NCI-H128 (cell line): ENCODE data around the gene TIMM29.

Source experiments
- DNase-seq: peaks from one replicate; lab custom pipeline; 2025; ENCODE audit not compliant: unreplicated experiment; lab: John Stamatoyannopoulos, UW

The TIMM29 gene

GRCh38 chr19:10911579-10912363, 16.8 kb upstream of the TIMM29 start:
- no peak for DNase-seq

GRCh38 chr19:10912619-10913018, 16.0 kb upstream of the TIMM29 start:
- DNase-seq, result no peak

DNA sequence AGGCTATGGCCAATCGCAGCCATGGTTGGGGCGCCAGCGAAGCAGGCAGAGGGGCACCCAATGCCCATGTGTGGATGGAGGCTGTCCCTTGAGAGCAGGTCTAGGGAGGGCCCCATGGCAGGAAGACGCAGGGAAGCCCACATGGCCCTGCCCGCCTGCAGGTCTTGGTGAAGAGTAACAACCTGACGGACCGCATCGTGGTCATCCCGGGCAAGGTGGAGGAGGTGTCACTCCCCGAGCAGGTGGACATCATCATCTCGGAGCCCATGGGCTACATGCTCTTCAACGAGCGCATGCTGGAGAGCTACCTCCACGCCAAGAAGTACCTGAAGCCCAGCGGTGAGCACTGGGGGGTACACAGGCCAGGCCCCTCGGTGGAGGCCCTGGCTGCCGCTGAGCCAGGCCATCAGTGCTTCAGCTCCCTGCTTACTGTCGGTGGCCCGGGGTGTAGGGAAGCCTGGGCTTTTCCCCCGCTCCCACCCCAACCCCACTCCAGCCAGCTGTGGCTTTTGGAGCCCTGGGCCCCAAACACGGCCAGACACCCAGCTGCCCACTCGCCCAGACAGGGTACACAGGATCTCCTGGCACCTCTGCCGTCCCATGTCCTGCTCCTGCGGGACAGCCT, 14.8 kb upstream of the TIMM29 start:
- DNase-seq, result no peak

GRCh38 chr19:10915130-10916091, 13.2 kb upstream of the TIMM29 start:
- no peak for DNase-seq

GRCh38 chr19:10916602-10917001, 12.0 kb upstream of the TIMM29 start:
- DNase-seq, result no peak

DNA sequence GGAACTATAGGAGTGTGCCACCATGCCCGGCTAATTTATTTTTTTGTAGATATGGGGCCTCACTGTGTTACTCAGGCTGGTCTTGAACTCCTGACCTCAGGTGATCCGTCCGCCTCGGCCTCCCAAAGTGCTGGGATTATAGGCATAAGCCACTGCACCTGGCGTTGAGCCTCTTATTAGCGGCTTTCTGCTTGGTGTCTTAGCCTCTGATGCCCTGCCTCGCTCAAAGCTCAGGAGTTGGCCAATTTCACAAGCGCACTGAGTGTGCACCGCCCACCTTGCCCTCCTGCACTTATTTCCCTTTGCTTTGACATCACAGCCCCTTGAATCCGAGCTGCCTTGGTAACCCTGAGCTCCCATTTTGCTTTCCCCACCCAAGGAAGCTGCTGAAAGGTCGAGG, 10.3 kb upstream of the TIMM29 start:
- DNase-seq, result no peak

GRCh38 chr19:10919352-10920287, 9.0 kb upstream of the TIMM29 start:
- DNase-seq, result no peak

DNA sequence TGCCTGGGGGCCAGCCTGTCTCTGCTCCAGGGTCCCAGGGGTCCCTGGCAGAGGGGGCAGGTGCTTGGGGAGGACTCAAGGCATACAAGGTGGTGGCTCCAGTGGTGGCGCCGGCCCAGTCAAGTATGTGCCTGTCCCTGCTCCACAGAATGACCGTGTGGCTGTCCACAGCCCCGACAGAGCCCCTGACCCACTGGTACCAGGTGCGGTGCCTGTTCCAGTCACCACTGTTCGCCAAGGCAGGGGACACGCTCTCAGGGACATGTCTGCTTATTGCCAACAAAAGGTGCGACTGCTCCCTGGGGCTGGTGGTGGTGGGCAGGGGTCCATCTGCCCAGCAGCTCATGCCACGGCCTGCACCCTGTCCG, 8.3 kb upstream of the TIMM29 start:
- DNase-seq, result no peak

DNA sequence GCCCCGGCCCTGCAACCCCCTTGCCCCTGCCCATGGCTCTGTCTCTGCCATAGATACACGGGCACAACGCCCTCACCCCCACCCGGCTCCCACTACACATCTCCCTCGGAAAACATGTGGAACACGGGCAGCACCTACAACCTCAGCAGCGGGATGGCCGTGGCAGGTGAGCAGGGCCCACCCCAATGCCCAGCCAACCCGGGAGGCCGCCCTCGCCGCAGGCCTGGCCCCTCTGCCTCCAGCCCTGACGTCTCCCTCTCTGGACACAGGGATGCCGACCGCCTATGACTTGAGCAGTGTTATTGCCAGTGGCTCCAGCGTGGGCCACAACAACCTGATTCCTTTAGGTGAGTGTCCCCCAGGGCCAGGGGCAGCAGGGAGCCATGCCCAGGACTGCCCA, 7.8 kb upstream of the TIMM29 start:
- DNase-seq, result no peak

- DNase-seq, result no peak
Measured at GRCh38 chr19:10921199-10921909, 7.3 kb upstream of the TIMM29 start.

- DNase-seq, result no peak
Measured at GRCh38 chr19:10921910-10922637, 6.5 kb upstream of the TIMM29 start.

DNA sequence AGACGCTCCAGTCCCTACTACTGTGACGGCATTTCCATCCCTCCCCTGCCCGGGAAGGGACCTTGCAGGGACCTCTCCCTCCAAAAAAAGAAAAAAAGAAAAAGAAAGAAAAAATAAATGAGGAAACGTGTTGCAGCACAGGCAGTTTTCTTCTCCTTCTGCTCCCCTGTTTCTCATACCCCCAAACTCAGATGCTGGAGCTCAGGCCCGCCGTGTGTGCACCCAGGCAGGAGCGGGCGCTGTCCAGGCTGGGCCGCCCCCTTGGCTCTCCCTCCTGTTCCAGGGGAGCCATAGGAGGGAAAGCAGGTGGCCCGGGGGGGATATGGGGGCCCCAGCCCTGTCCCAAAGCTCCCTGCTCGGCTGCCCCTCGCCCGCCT, 6.0 kb upstream of the TIMM29 start:
- DNase-seq, result no peak

DNA sequence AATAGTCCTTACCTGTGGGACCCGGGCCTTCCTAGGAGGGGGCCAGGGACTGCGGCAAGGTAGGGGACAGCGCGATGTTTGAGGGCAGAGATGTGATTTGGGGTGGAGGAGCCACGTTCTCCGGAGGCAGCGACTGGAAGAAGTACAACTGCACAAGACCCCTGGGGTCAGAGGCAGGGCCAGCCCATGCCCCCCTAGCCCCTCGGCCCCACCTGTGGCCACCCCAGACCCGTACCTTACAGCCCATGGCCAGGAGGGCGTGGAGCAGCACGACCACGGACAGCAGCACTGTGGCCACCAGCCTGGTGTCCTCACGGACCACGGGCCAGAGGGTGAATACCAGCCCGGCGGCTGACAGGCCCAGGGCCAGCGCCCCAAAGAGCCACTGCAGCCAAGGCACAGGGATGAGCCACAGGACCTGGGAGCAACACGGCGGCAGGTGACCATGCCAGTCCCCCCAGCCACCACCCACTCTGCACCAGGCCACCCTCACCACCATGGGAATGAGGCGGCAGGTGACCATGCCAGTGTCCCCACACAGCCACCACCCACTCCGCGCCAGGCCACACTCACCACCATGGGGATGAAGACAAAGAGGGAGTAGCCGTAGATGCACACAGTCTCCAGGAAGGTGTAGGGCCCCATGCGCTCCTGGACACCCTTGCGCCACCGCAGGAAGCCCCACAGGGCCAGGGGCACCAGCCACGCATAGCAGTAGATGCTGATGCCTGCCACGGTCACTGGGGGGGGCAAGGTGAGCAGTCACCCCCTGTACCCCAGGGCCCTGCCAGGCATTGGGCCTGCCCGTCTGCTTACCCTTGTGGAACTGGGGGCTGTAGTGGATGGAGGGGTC, 5.1 kb upstream of the TIMM29 start:
- DNase-seq, result no peak

- no peak for DNase-seq
Measured at GRCh38 chr19:10924597-10924996, 4.0 kb upstream of the TIMM29 start.

GRCh38 chr19:10927730-10928562, 665 bp upstream of the TIMM29 start:
- no peak for DNase-seq

GRCh38 chr19:10929402-10929794, 787 bp downstream of the TIMM29 start:
- no peak for DNase-seq

GRCh38 chr19:10935371-10936059, 6.9 kb downstream of the TIMM29 start:
- DNase-seq, result no peak
